ENCODE measurements around the gene MYH4.

The MYH4 gene

DNA sequence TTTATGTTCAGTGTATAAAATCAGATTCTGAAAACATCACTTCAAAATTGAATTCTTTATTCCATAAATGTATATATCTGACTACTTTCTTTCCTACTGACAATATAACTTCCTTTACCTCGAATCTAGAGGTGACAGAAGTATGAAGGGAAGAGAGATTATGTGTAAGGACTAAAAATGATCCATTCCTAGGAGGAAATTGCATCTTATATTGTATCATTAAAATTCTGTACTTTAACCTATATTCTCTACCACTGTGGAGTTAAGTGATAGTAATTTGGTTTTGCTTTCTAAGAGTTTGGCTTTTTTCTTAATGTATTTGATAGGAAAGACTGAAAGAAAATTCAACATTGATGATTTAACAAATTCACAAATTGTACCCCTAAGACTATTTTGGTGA is 11.4 kb downstream of the MYH4 start:
- TF ChIP-seq GATA3 (IDR thresholded peaks at IDR 0.05; ENCODE audit: low read depth, low read length) (no peak), GATA2 (IDR thresholded peaks at IDR 0.05; ENCODE audit: low read depth, low read length) (no peak)

DNA sequence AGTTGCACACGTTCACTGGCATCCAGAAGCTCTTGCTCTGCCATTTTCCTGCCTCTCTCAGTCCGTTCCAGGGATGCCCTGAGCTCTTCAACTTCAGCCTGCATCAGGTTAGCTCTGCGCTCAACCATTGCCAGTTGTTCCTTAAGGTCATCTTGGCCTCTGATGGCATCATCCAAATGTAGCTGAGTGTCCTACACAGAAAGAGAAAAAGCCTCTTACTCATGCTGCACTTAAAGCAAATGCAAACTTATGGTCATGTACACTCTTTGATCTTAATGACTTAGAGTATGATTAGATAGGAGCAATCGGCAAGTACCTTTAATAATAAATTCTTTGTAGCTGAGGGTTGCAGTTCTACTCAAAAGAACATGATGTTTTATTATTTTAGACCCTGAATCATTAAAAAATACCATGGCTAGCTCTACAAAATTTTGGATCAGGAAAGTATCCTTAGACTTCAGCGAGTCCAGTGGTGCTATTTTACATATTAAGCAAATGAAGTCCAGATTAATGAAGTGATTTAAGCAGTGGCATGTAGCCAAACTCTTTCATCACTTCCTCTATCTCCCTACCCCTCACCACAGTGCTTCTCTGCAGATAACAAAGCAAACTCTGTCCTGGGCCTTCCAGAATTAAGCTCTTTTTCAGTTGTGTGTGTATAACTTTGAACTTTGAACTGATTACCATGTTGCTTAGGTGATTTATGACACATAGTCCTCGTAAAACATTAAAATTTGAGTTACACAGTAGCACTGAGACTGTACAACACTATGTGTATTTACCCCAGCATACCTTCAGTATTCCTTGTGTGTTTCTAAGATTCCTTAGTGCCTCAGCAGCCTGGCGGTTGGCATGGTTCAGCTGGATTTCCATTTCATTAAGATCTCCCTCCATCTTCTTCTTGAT is 22.1 kb downstream of the MYH4 start:
- TF ChIP-seq GATA2 (IDR thresholded peaks at IDR 0.05; ENCODE audit: low read depth, low read length) (no peak), GATA3 (IDR thresholded peaks at IDR 0.05; ENCODE audit: low read depth, low read length) (no peak)

DNA sequence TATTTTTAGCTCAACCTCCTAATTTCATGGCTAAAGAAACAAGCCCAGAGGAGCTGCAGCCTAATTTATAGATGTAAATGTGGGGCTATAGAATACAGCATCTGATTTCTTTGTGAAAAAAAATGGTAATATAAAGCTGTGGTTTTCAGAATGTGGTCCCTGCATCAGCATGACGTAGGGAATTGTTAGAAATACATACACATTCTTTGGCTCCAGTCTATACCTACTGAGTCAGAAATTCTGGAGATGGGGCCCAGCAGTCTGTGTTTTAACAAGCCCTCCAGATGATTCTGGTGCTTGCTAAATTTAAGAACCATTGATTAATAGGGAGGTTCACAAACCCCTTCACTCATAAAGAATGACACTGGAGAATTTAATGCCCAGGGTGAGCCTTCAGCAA is 29.5 kb downstream of the MYH4 start:
- TF ChIP-seq GATA3 (IDR thresholded peaks at IDR 0.05; ENCODE audit: low read depth, low read length) (no peak), GATA2 (IDR thresholded peaks at IDR 0.05; ENCODE audit: low read depth, low read length) (no peak)

DNA sequence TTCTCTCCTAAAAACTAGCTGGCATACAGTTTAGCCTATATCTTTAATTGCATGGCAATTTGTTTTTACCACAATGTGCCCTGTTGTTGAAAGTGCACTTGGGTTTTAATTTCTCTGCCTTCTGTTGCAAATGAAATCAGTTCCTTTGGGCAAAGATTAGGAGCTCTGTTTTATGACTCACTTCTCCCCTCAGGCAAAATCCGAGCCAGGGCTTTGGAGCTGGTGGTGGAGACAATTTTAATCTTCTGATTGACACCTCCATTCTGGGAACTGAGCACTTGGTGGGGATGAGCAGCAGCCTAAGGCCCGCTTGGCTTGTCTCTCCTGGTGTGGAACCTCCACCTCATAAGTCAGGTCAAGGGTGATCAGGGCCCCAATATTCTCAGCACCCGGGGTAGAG is 34.3 kb downstream of the MYH4 start:
- no peak for TF ChIP-seq GATA3 (IDR thresholded peaks at IDR 0.05; ENCODE audit: low read depth, low read length)
- no peak for TF ChIP-seq GATA2 (IDR thresholded peaks at IDR 0.05; ENCODE audit: low read depth, low read length)

DNA sequence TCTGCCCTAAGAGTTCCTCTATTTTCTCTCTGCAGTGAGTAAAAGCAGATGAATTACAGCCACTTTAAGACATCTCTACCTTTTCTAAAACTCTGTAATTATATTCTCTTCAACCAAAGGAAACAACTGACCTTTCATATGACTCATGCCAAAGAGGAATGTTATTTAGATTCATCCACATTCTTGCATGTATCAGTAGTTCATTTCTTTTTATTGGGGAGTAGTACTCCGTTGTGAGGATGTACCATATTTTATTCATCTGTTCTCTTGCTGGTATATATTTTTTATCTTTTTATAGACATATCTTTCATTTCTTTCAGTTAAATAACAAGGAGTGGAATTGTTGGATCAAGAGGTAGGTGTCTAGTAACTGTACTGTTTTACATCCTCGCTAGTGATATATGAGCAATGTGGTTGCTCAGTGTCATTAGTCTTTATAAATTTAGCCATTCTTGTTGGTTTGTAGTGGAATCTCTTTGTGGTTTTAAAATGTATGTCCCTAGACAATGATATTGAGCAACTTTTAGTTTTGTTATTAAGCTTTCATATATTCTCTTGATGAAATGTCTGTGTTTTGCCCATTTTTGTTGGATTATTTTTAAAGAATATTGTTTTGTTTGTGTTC is 39.8 kb downstream of the MYH4 start:
- TF ChIP-seq GATA3 (IDR thresholded peaks at IDR 0.05; ENCODE audit: low read depth, low read length) = no peak

- TF ChIP-seq GATA3 (IDR thresholded peaks at IDR 0.05; ENCODE audit: low read depth, low read length) = no peak
These were observed 40.6 kb downstream of the MYH4 start for GRCh38 chr17:10428781-10429180.

- TF ChIP-seq GATA2 (IDR thresholded peaks at IDR 0.05; ENCODE audit: low read depth, low read length) (no peak), GATA3 (IDR thresholded peaks at IDR 0.05; ENCODE audit: low read depth, low read length) (no peak)
These were observed 47.3 kb downstream of the MYH4 start, which contains the start of gene MYH8 for GRCh38 chr17:10421900-10422542. TSS of gene MYH8 (minus strand) at chr17:10421950. CDS start at chr17:10420227, 1,723 bp downstream.

- TF ChIP-seq GATA3 (IDR thresholded peaks at IDR 0.05; ENCODE audit: low read depth, low read length) (no peak), GATA2 (IDR thresholded peaks at IDR 0.05; ENCODE audit: low read depth, low read length) (no peak)
These were observed 48.1 kb downstream of the MYH4 start for GRCh38 chr17:10421211-10421610.

DNA sequence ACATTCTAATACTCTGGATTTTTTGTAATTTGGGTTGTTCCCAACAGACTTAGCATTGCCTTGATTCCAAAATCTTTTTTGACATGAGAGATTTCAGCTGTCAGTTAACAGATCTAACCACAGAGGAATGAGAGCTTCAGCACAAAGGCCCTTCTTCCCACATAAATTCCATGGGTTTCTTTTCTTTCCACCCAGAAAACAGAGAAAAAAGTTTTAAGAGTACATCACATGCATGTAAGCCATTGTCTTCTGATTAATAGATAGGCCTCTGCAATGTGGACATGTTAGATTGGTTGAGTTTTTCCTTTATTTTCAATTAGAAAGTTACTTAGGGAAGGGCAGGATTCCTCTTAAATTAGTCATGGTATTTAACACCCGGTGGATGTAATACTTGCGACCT is 48.5 kb downstream of the MYH4 start:
- TF ChIP-seq GATA2 (IDR thresholded peaks at IDR 0.05; ENCODE audit: low read depth, low read length) (no peak), GATA3 (IDR thresholded peaks at IDR 0.05; ENCODE audit: low read depth, low read length) (no peak)

DNA sequence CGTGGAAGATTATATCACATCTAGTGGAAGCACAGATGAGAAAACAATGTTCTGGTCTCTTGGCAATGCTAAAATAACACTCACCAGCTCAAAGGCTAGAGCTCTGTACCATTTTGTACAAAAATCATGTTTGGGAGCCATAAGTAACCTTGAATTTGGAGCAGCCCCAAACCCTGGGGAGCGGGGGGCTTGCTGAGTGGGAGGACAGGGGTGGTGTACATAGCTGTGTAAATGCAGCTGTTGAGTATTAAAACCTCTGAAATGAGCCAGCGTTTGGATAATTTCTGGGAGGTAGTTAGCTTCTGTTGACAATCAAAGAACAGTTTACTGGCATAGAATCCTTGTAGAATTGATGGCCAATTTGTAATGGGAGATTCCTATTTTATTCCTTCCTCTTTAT is 51.9 kb downstream of the MYH4 start:
- TF ChIP-seq GATA2 (IDR thresholded peaks at IDR 0.05; ENCODE audit: low read depth, low read length) = no peak
- TF ChIP-seq GATA3 (IDR thresholded peaks at IDR 0.05; ENCODE audit: low read depth, low read length) = no peak

DNA sequence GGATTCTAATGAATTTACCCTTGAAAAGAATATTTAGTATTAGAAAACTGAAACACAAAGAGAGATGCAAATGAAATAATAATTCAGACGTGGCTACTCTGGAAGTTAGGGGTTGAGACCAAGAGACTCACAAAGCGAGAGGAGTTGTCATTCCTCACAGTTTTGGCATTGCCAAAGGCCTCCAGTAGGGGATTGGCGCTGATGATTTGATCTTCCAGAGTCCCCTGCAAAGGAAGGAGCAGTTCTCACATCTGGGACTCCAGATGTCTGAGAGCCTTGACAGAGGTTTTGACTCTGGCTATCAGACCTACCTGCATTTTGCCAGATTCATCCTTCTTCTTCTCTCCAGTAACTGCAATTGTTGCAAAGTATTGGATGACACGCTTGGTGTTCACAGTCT is 54.2 kb downstream of the MYH4 start:
- TF ChIP-seq GATA3 (IDR thresholded peaks at IDR 0.05; ENCODE audit: low read depth, low read length) (no peak), GATA2 (IDR thresholded peaks at IDR 0.05; ENCODE audit: low read depth, low read length) (no peak)

DNA sequence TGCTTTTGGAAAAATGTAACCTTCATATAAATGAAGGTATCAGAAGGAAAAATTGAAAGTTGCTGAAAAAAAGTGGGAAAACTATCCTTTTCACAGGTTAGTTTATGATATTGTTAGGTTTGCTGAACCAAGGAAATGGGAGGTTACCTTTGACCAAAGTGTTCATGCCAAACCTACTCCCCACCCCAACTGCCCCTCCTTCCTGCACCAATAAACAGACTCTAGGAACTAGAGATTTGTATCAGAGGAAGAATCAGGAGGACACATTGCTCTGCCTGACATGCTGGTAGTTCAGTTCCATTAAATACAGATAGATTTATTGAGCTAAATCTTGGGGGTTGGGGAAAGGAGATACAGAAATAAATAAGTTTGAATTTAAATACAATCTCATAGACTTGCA is 65.8 kb downstream of the MYH4 start:
- TF ChIP-seq GATA2 (IDR thresholded peaks at IDR 0.05; ENCODE audit: low read depth, low read length) = no peak
- no peak for TF ChIP-seq GATA3 (IDR thresholded peaks at IDR 0.05; ENCODE audit: low read depth, low read length)

DNA sequence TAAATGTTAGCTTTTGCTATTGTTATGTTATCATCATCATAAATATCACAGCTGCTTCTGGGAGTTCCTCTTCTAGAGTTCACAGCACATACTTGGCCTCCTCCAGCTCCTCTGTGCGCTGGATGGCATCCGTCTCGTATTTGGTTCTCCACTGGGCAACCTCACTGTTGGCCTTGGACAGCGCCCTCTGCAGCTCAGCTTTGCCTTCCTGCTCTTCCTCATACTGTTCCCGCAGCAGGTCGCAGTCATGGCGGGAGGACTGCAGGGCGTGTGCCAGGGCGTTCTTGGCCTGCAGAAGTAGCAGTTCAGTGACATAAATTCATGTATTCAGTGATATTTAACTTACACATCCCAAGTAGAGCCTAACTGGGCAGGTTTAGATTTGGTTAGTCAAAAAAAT is 71.0 kb downstream of the MYH4 start:
- TF ChIP-seq GATA3 (IDR thresholded peaks at IDR 0.05; ENCODE audit: low read depth, low read length) (no peak), GATA2 (IDR thresholded peaks at IDR 0.05; ENCODE audit: low read depth, low read length) (no peak)

DNA sequence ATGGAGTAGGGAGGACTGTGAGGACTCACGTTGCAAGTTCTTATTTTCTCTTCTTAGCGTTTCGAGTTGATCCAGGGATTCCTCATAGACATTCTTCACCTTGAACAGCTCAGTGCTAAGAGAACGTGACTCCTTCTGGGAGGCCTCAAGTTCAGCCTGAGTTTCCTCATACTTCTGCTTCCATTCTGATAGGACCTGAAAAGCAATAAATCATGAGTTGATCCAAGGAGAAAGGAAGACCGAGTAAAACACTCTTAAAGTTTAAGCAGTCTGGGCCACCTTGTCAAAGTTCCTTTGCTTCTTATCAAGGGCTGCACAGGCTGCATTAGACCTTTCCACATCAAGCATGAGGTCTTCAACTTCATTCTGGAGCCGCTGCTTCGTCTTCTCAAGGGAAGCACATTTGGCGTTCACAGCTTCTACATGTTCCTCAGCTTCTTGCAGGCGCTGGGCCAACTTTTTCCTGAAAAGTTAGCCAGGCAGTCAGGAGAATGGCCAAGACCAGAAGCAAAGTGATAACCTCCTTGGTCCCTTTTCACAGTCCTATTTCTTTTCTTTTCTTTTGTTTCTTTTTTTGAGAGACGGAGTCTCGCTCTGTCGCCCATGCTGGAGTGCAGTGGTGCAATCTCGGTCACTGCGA is 72.7 kb downstream of the MYH4 start:
- TF ChIP-seq GATA3 (IDR thresholded peaks at IDR 0.05; ENCODE audit: low read depth, low read length) (no peak), GATA2 (IDR thresholded peaks at IDR 0.05; ENCODE audit: low read depth, low read length) (no peak)
